Activated naive CD4-positive, alpha-beta T cell treated with anti-CD3 and anti-CD28 coated beads, Interleukin-2, amount 10 ng/mL, durations not matched to agents 7 days and 5 days (primary cell): ENCODE measurements around the gene CRABP1.
A peak's percentile ranks its signal among the peaks of the same experiment; 100 is the strongest.

ENCODE experiments used
- CTCF ChIA-PET: fragments of 350-600 bp; sonication (Branson Sonifier 250); formaldehyde crosslinking; loops from one replicate; lab custom pipeline; 2021; ENCODE audit warnings: antibody characterized with exemption; lab: Charles Lee
- DNase-seq: peaks from one replicate; pipeline ENCODE4 v3.0.0-alpha.2; 2020
- H3K27ac Mint-ChIP-seq: one replicate; pipeline ENCODE4 v1.8.0; 2021; ENCODE audit warnings: mild to moderate bottlenecking, moderate library complexity, mixed read lengths
- H3K27me3 Mint-ChIP-seq: one replicate; pipeline ENCODE4 v1.8.0; 2021; ENCODE audit warnings: mild to moderate bottlenecking, mixed read lengths
- H3K36me3 Mint-ChIP-seq: one replicate; pipeline ENCODE4 v1.8.0; 2021; ENCODE audit warnings: mixed read lengths
- H3K4me1 Mint-ChIP-seq: one replicate; pipeline ENCODE4 v1.8.0; 2021; ENCODE audit warnings: mixed read lengths
- H3K4me3 Mint-ChIP-seq: one replicate; pipeline ENCODE4 v1.8.0; 2021; ENCODE audit warnings: mild to moderate bottlenecking, moderate library complexity, mixed read lengths
- H3K9me3 Mint-ChIP-seq: one replicate; pipeline ENCODE4 v1.8.0; 2021; ENCODE audit warnings: mixed read lengths

Gene CRABP1

GRCh38 chr15:78311292-78311691 lies 28.9 kb upstream of the CRABP1 start:
- Mint-ChIP-seq H3K4me1 (no peaks in the 10 kb centered on the region), H3K36me3 (no peaks in the 10 kb centered on the region), H3K4me3 (no peak overlapping the region), H3K27me3 (peaks cover 47% of the 10 kb centered on the region), H3K27ac (no peak overlapping the region), H3K9me3 (no peaks in the 10 kb centered on the region)
- no peak for DNase-seq
- CTCF ChIA-PET: interaction anchor here (0.8 to 2.3 kb wide), 4 partner anchors 12 to 429 kb away, joined by 3 to 8 read pairs (median 5); partner anchors contain the start of gene SKIC8

- Mint-ChIP-seq H3K4me1 (no peaks in the 10 kb centered on the region), H3K4me3 (no peak overlapping the region), H3K27me3 (peaks cover 36% of the 10 kb centered on the region), H3K36me3 (no peaks in the 10 kb centered on the region), H3K27ac (no peak overlapping the region), H3K9me3 (no peaks in the 10 kb centered on the region)
- DNase-seq: peak; percentile 11
- CTCF ChIA-PET: interaction anchor here (0.6 to 2.3 kb wide), 3 partner anchors 11 to 578 kb away, joined by 3 to 8 read pairs (median 3); no protein-coding TSS in a partner anchor
Measured at GRCh38 chr15:78312536-78312935, 27.6 kb upstream of the CRABP1 start.

- peak; percentile 11 for DNase-seq
Measured at GRCh38 chr15:78312957-78313356, 27.2 kb upstream of the CRABP1 start.

GRCh38 chr15:78313383-78313782 lies 26.8 kb upstream of the CRABP1 start:
- Mint-ChIP-seq H3K27me3 (peaks cover 32% of the 10 kb centered on the region), H3K4me1 (no peaks in the 10 kb centered on the region), H3K4me3 (no peak overlapping the region), H3K9me3 (no peaks in the 10 kb centered on the region), H3K27ac (no peak overlapping the region), H3K36me3 (no peaks in the 10 kb centered on the region)
- no peak for DNase-seq
- CTCF ChIA-PET: no interaction called here

More at GRCh38 chr15:78312957-78313356, 27.2 kb upstream of the CRABP1 start:
- Mint-ChIP-seq H3K4me3 (no peak overlapping the region), H3K36me3 (no peaks in the 10 kb centered on the region), H3K4me1 (no peaks in the 10 kb centered on the region), H3K27me3 (peaks cover 36% of the 10 kb centered on the region), H3K27ac (no peak overlapping the region), H3K9me3 (no peaks in the 10 kb centered on the region)
- CTCF ChIA-PET: interaction anchor here (0.6 to 2.3 kb wide), 2 partner anchors 105 to 578 kb away, joined by 3 to 8 read pairs; no protein-coding TSS in a partner anchor

GRCh38 chr15:78314181-78314581 lies 26.0 kb upstream of the CRABP1 start:
- peaks cover 24% of the 10 kb centered on the region for H3K27me3 Mint-ChIP-seq
- CTCF ChIA-PET: no interaction called here
- DNase-seq: no peak
- H3K36me3 Mint-ChIP-seq: no peaks in the 10 kb centered on the region
- H3K27ac Mint-ChIP-seq: no peak overlapping the region
- H3K4me3 Mint-ChIP-seq: no peak overlapping the region
- no peaks in the 10 kb centered on the region for H3K9me3 Mint-ChIP-seq
- H3K4me1 Mint-ChIP-seq: no peaks in the 10 kb centered on the region

GRCh38 chr15:78315686-78316282 lies 24.4 kb upstream of the CRABP1 start:
- H3K36me3 Mint-ChIP-seq: no peaks in the 10 kb centered on the region
- CTCF ChIA-PET: no interaction called here
- DNase-seq: peak; percentile 19
- H3K4me1 Mint-ChIP-seq: no peaks in the 10 kb centered on the region
- H3K9me3 Mint-ChIP-seq: no peaks in the 10 kb centered on the region
- peaks cover 24% of the 10 kb centered on the region for H3K27me3 Mint-ChIP-seq
- no peak overlapping the region for H3K27ac Mint-ChIP-seq
- H3K4me3 Mint-ChIP-seq: no peak overlapping the region

- CTCF ChIA-PET: no interaction called here
- peak; percentile 15 for DNase-seq
- no peaks in the 10 kb centered on the region for H3K36me3 Mint-ChIP-seq
- no peak overlapping the region for H3K27ac Mint-ChIP-seq
- H3K4me3 Mint-ChIP-seq: no peak overlapping the region
- no peaks in the 10 kb centered on the region for H3K4me1 Mint-ChIP-seq
- H3K9me3 Mint-ChIP-seq: no peaks in the 10 kb centered on the region
- H3K27me3 Mint-ChIP-seq: peaks cover 24% of the 10 kb centered on the region
Measured at GRCh38 chr15:78316283-78317083, 23.7 kb upstream of the CRABP1 start.

GRCh38 chr15:78317145-78317836 lies 22.9 kb upstream of the CRABP1 start:
- peaks cover 18% of the 10 kb centered on the region for H3K27me3 Mint-ChIP-seq
- H3K27ac Mint-ChIP-seq: no peak overlapping the region
- H3K4me1 Mint-ChIP-seq: no peaks in the 10 kb centered on the region
- no peaks in the 10 kb centered on the region for H3K36me3 Mint-ChIP-seq
- no peak overlapping the region for H3K4me3 Mint-ChIP-seq
- CTCF ChIA-PET: no interaction called here
- H3K9me3 Mint-ChIP-seq: no peaks in the 10 kb centered on the region
- peak; percentile 20 for DNase-seq

GRCh38 chr15:78319588-78319987 lies 20.6 kb upstream of the CRABP1 start:
- CTCF ChIA-PET: no interaction called here
- H3K4me3 Mint-ChIP-seq: no peak overlapping the region
- no peak for DNase-seq

GRCh38 chr15:78320183-78320582 lies 20.0 kb upstream of the CRABP1 start:
- Mint-ChIP-seq H3K36me3 (no peaks in the 10 kb centered on the region), H3K4me1 (no peaks in the 10 kb centered on the region), H3K4me3 (no peak overlapping the region), H3K27me3 (peaks cover 3% of the 10 kb centered on the region), H3K27ac (no peak overlapping the region), H3K9me3 (no peaks in the 10 kb centered on the region)
- no peak for DNase-seq
- CTCF ChIA-PET: no interaction called here

More at GRCh38 chr15:78319588-78319987, 20.6 kb upstream of the CRABP1 start:
- H3K36me3 Mint-ChIP-seq: no peaks in the 10 kb centered on the region
- no peaks in the 10 kb centered on the region for H3K27me3 Mint-ChIP-seq
- H3K9me3 Mint-ChIP-seq: no peaks in the 10 kb centered on the region
- H3K4me1 Mint-ChIP-seq: no peaks in the 10 kb centered on the region
- H3K27ac Mint-ChIP-seq: no peak overlapping the region

- Mint-ChIP-seq H3K9me3 (no peaks in the 10 kb centered on the region), H3K4me1 (no peaks in the 10 kb centered on the region), H3K27ac (no peak overlapping the region), H3K36me3 (no peaks in the 10 kb centered on the region), H3K4me3 (no peak overlapping the region), H3K27me3 (peaks cover 4% of the 10 kb centered on the region)
- CTCF ChIA-PET: no interaction called here
- no peak for DNase-seq
Measured at GRCh38 chr15:78321041-78321570, 19.0 kb upstream of the CRABP1 start.

GRCh38 chr15:78321786-78322185 lies 18.4 kb upstream of the CRABP1 start:
- Mint-ChIP-seq H3K4me3 (no peak overlapping the region), H3K27ac (no peak overlapping the region), H3K9me3 (no peaks in the 10 kb centered on the region), H3K4me1 (no peaks in the 10 kb centered on the region), H3K27me3 (peaks cover 4% of the 10 kb centered on the region), H3K36me3 (no peaks in the 10 kb centered on the region)
- CTCF ChIA-PET: no interaction called here
- DNase-seq: no peak

GRCh38 chr15:78322243-78322642 lies 17.9 kb upstream of the CRABP1 start:
- CTCF ChIA-PET: no interaction called here
- H3K9me3 Mint-ChIP-seq: no peaks in the 10 kb centered on the region
- no peaks in the 10 kb centered on the region for H3K36me3 Mint-ChIP-seq
- H3K27me3 Mint-ChIP-seq: peaks cover 4% of the 10 kb centered on the region
- H3K4me3 Mint-ChIP-seq: no peak overlapping the region
- peak; percentile 3 for DNase-seq
- H3K27ac Mint-ChIP-seq: no peak overlapping the region
- no peaks in the 10 kb centered on the region for H3K4me1 Mint-ChIP-seq
